HG03521 (cell line): Measurements from ENCODE around the gene TMEM200C.
"Not testable (repeated sequence)": the region's sequence is repeated elsewhere in the genome, so short reads cannot be mapped to it uniquely, and the experiment has no call there.

Experiments used
- ATAC-seq: cut with Tn5 transposase; IDR thresholded peaks from one replicate; pipeline ENCODE4 v1.9.1; 2021; ENCODE audit warnings: mild to moderate bottlenecking, moderate library complexity; ENCODE audit not compliant: unreplicated experiment

Gene TMEM200C

GRCh38 chr18:5892823-5893431 is 2.4 kb downstream of the TMEM200C start:
- ATAC-seq: no peak

GRCh38 chr18:5891854-5892215 is 3.5 kb downstream of the TMEM200C start:
- ATAC-seq: no peak

- ATAC-seq: no peak
Observed at GRCh38 chr18:5891184-5891853, 4.0 kb downstream of the TMEM200C start.

- ATAC-seq: peak; percentile 69
Observed at GRCh38 chr18:5890331-5891183, 4.8 kb downstream of the TMEM200C start.

GRCh38 chr18:5885361-5885760 is 10.0 kb downstream of the TMEM200C start:
- ATAC-seq: no peak

- no peak for ATAC-seq
Observed at GRCh38 chr18:5884375-5884774, 10.9 kb downstream of the TMEM200C start.

GRCh38 chr18:5879479-5879882 is 15.8 kb downstream of the TMEM200C start:
- ATAC-seq: no peak

GRCh38 chr18:5876891-5877290 is 18.4 kb downstream of the TMEM200C start:
- ATAC-seq: no peak

GRCh38 chr18:5874336-5874735 is 21.0 kb downstream of the TMEM200C start:
- ATAC-seq: no peak

GRCh38 chr18:5872886-5873285 is 22.4 kb downstream of the TMEM200C start:
- ATAC-seq: no peak

GRCh38 chr18:5871426-5871825 is 23.9 kb downstream of the TMEM200C start:
- ATAC-seq: no peak

GRCh38 chr18:5868218-5868854 is 27.0 kb downstream of the TMEM200C start:
- ATAC-seq: peak; percentile 78

GRCh38 chr18:5865521-5865920 is 29.8 kb downstream of the TMEM200C start:
- ATAC-seq: no peak

GRCh38 chr18:5862127-5862526 is 33.2 kb downstream of the TMEM200C start:
- not testable (repeated sequence) for ATAC-seq

GRCh38 chr18:5857180-5857579 is 38.1 kb downstream of the TMEM200C start:
- ATAC-seq: no peak

GRCh38 chr18:5853253-5853652 is 42.1 kb downstream of the TMEM200C start:
- ATAC-seq: no peak

GRCh38 chr18:5851998-5852397 is 43.3 kb downstream of the TMEM200C start:
- ATAC-seq: no peak

GRCh38 chr18:5842653-5843052 is 52.7 kb downstream of the TMEM200C start:
- no peak for ATAC-seq

GRCh38 chr18:5841518-5841917 is 53.8 kb downstream of the TMEM200C start:
- no peak for ATAC-seq

- ATAC-seq: no peak
Observed at GRCh38 chr18:5840547-5840946, 54.8 kb downstream of the TMEM200C start.

- ATAC-seq: no peak
Observed at GRCh38 chr18:5840025-5840424, 55.3 kb downstream of the TMEM200C start.
